ENCODE data around the gene ZBED2. TPM values are rescaled to one million over a fixed set of nuclear protein-coding genes. Genes with fewer than 3 reads are reported as not detected.

ZBED2 gene
- total and polyA plus RNA-seq, 2 donors (not counting 3 experiments of a cell fraction or from before 2014, with no cell fraction given) = not detected

DNA sequence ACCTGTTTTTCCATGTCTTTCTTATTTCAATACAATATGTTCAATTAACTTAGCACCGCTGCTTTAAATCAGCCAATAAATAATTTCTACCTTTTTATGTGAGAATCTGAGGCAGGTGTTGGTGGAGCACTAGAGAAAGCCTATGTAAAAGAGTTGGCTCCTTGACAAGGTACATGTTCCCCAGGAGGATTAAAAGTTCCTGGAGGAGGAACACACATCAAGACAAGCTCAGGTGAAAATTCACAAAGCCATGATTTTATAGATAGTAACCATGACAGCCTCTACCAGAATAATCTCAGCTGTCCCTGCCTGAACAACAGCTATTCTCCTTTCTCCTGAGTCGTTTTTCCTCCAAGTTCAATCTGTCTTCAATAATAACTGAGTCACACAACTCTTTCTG is 3.4 kb upstream of the ZBED2 start:
- no peaks in the 10 kb centered on the region for H3K36me3 ChIP-seq (ENCODE audit: control insufficient read depth in 2 of 2, extremely low read depth in 1 of 2, insufficient read depth in 2 of 2, low read length in 2 of 2)
- no peak overlapping the region for H3K27ac ChIP-seq (ENCODE audit: insufficient read depth, low read depth, low read length)
- TF ChIP-seq EZH2 (IDR thresholded peaks at IDR 0.05; ENCODE audit: borderline replicate concordance, low read depth, low read length, severe bottlenecking) = no peak
- no peak for TF ChIP-seq MYC (IDR thresholded peaks at IDR 0.05; ENCODE audit: low read depth, low read length)
- no peak for TF ChIP-seq CTCF (IDR thresholded peaks at IDR 0.05; ENCODE audit: extremely low read depth in 1 of 2, insufficient read depth in 1 of 2, low read depth in 1 of 2, low read length in 2 of 2)
- no peaks in the 10 kb centered on the region for H4K20me1 ChIP-seq (replicated peaks; ENCODE audit: control insufficient read depth, extremely low read depth, insufficient read depth, low read length)
- intact Hi-C loops (cut with micrococcal nuclease) (no loop called here), dilution Hi-C loops (cut with MboI; ENCODE audit: extremely low pct_ligation_motif_present, low sequenced_read_pairs) (no loop called here)
- no peaks in the 10 kb centered on the region for H3K4me1 ChIP-seq (ENCODE audit: control insufficient read depth, extremely low read depth, insufficient read depth, low read length)
- H3K4me2 ChIP-seq (ENCODE audit: insufficient read depth, low read length) = no peak overlapping the region
- H3K4me3 ChIP-seq (replicated peaks in 1 of 3; ENCODE audit: insufficient read depth in 1 of 3, low read depth in 1 of 3, low read length in 3 of 3) = no peak overlapping the region
- H3K9ac ChIP-seq (replicated peaks; ENCODE audit: extremely low read depth, insufficient read depth, low read length) = no peak overlapping the region
- peaks cover 2 to 5% of the 10 kb centered on the region in 2 experiments for H3K27me3 ChIP-seq (ENCODE audit: control insufficient read depth in 2 of 2, insufficient read depth in 2 of 2, low read length in 2 of 2)
- FAIRE-seq (no peak), DNase-seq (ENCODE audit: low read depth, low spot score) (no peak)
- no peaks in the 10 kb centered on the region for H3K9me1 ChIP-seq (replicated peaks; ENCODE audit: control insufficient read depth, extremely low read depth, insufficient read depth, low read length)
- no TSS peak for BruUV-seq (replicated peaks)
- no peaks in the 10 kb centered on the region for H3K9me3 ChIP-seq (replicated peaks; ENCODE audit: control insufficient read depth, insufficient read depth, low read length)
- ChIA-PET POLR2A (no interaction called here), CTCF (interaction anchor here (1.4 kb wide), 1 partner anchor 14 kb away, joined by 3 read pairs; no protein-coding TSS in a partner anchor)
- no peak overlapping the region for H2AFZ ChIP-seq (ENCODE audit: low read depth, low read length)
- H3K79me2 ChIP-seq (ENCODE audit: control insufficient read depth, insufficient read depth, low read length) = no peaks in the 10 kb centered on the region

DNA sequence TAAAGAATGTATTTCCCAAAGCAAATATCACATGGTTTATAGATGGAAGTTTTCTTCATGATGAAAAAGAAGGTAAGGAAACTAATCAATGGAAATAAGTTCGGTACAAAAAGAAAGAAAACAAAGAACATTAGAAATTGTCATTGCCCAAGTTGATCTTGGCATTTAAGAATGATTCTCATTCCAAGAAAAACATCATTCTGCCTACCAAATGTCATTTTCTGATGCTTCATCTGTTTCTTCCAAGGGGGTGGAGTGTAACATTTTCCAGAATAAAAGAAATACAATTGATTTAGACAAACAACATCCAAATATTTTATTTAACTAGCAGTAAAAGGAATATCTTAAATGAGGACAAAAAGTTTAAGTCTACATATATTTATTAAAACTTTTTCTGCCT is 3.0 kb upstream of the ZBED2 start:
- no peak for DNase-seq (ENCODE audit: low read depth, low spot score)
- BruUV-seq (replicated peaks) = no TSS peak
- H3K9me1 ChIP-seq (replicated peaks; ENCODE audit: control insufficient read depth, extremely low read depth, insufficient read depth, low read length) = no peaks in the 10 kb centered on the region
- no peak for FAIRE-seq
- peaks cover 2 to 5% of the 10 kb centered on the region in 2 experiments for H3K27me3 ChIP-seq (ENCODE audit: control insufficient read depth in 2 of 2, insufficient read depth in 2 of 2, low read length in 2 of 2)
- H3K4me2 ChIP-seq (ENCODE audit: insufficient read depth, low read length) = no peak overlapping the region
- intact Hi-C loops (cut with micrococcal nuclease) (no loop called here), dilution Hi-C loops (cut with MboI; ENCODE audit: extremely low pct_ligation_motif_present, low sequenced_read_pairs) (no loop called here)
- POLR2A ChIA-PET = no interaction called here
- no peaks in the 10 kb centered on the region for H3K36me3 ChIP-seq (ENCODE audit: control insufficient read depth in 2 of 2, extremely low read depth in 1 of 2, insufficient read depth in 2 of 2, low read length in 2 of 2)
- H3K4me3 ChIP-seq (replicated peaks in 1 of 3; ENCODE audit: insufficient read depth in 1 of 3, low read depth in 1 of 3, low read length in 3 of 3) = no peak overlapping the region
- TF ChIP-seq JUN (IDR thresholded peaks at IDR 0.05; ENCODE audit: borderline replicate concordance, insufficient read depth, insufficient read length, low read depth) = no peak
- no peak for TF ChIP-seq CTCF (IDR thresholded peaks at IDR 0.05; ENCODE audit: extremely low read depth in 1 of 2, insufficient read depth in 1 of 2, low read depth in 1 of 2, low read length in 2 of 2)
- no peak for TF ChIP-seq POLR2A (IDR thresholded peaks at IDR 0.05; ENCODE audit: low read depth, low read length)
- no peak for TF ChIP-seq FOS (IDR thresholded peaks at IDR 0.05; ENCODE audit: borderline replicate concordance, insufficient read depth, low read length)
- no peak for TF ChIP-seq POLR2AphosphoS5 (IDR thresholded peaks at IDR 0.05; ENCODE audit: insufficient read depth, low read depth, low read length)
- TF ChIP-seq, protein P1, sequence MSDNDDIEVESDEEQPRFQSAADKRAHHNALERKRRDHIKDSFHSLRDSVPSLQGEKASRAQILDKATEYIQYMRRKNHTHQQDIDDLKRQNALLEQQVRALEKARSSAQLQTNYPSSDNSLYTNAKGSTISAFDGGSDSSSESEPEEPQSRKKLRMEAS (IDR thresholded peaks at IDR 0.05; ENCODE audit: insufficient read depth, insufficient read length) = no peak
- H2AFZ ChIP-seq (ENCODE audit: low read depth, low read length) = no peak overlapping the region
- H3K79me2 ChIP-seq (ENCODE audit: control insufficient read depth, insufficient read depth, low read length) = no peaks in the 10 kb centered on the region
- CTCF ChIA-PET = interaction anchor here (1.4 kb wide), 1 partner anchor 15 kb away, joined by 3 read pairs; no protein-coding TSS in a partner anchor
- H3K4me1 ChIP-seq (ENCODE audit: control insufficient read depth, extremely low read depth, insufficient read depth, low read length) = no peaks in the 10 kb centered on the region
- no peaks in the 10 kb centered on the region for H3K9me3 ChIP-seq (replicated peaks; ENCODE audit: control insufficient read depth, insufficient read depth, low read length)
- H3K27ac ChIP-seq (ENCODE audit: insufficient read depth, low read depth, low read length) = no peak overlapping the region
- H3K9ac ChIP-seq (replicated peaks; ENCODE audit: extremely low read depth, insufficient read depth, low read length) = no peak overlapping the region
- no peaks in the 10 kb centered on the region for H4K20me1 ChIP-seq (replicated peaks; ENCODE audit: control insufficient read depth, extremely low read depth, insufficient read depth, low read length)

Data from endothelial cell of umbilical vein (primary cell).